HepG2 (cell line): Measurements from ENCODE around the gene GDF2.

Experiments
- ATM ChIP-seq: fragments of 450-650 bp; IDR thresholded peaks from 2 replicates; pipeline ENCODE4 v1.7.1; 2017; ENCODE audit warnings: mild to moderate bottlenecking, borderline replicate concordance
- BCLAF1 ChIP-seq: fragments of 450-650 bp; IDR thresholded peaks from 2 replicates; pipeline ENCODE4 v1.6.1; 2017; ENCODE audit warnings: mild to moderate bottlenecking
- CEBPB ChIP-seq: IDR thresholded peaks from 2 replicates; pipeline ENCODE4 v1.6.1; 2011; ENCODE audit warnings: low read depth, low read length, improper control_type of control experiment, borderline replicate concordance
- CHD2 ChIP-seq: IDR thresholded peaks from 2 replicates; pipeline ENCODE4 v1.6.1; 2011; ENCODE audit warnings: low read depth, low read length, improper control_type of control experiment
- MTF2 ChIP-seq: sonication (generic); formaldehyde crosslinking; IDR thresholded peaks from 2 replicates; pipeline ENCODE4 v1.5.0; 2020; ENCODE audit warnings: missing genetic modification reagents, borderline replicate concordance
- MXD4 ChIP-seq: IDR thresholded peaks from 2 replicates; pipeline ENCODE4 v1.6.1; 2016; ENCODE audit warnings: mild to moderate bottlenecking, missing biosample characterization, missing genetic modification reagents
- POLR2A ChIP-seq, 2 experiments: IDR thresholded peaks; 2 replicates each; pipeline ENCODE4 v1.6.1; 2011; ENCODE audit warnings: low read depth in 2 of 2, low read length in 2 of 2, mild to moderate bottlenecking in 1 of 2, moderate library complexity in 1 of 2; ENCODE audit not compliant: insufficient read depth in 1 of 2
- SP1 ChIP-seq, 2 experiments: fragments of 450-650 bp in 1 of 2; sonication (generic) in 1 of 2; formaldehyde crosslinking in 1 of 2; IDR thresholded peaks; 2 replicates each; pipeline versions ENCODE4 v1.4.0 to v1.6.1; 2016 to 2020; ENCODE audit warnings: missing genetic modification reagents in 1 of 2
- ZHX2 ChIP-seq, 2 experiments: sonication (generic) in 1 of 2; formaldehyde crosslinking in 1 of 2; IDR thresholded peaks; 2 replicates each; pipeline versions ENCODE4 v1.6.1 to v1.9.0; 2014 to 2022; ENCODE audit warnings: antibody characterized with exemption in 1 of 2, borderline replicate concordance in 1 of 2, inconsistent platforms in 1 of 2, low read depth in 1 of 2, missing genetic modification reagents in 1 of 2
- ZNF121 ChIP-seq: sonication (generic); formaldehyde crosslinking; IDR thresholded peaks from 2 replicates; pipeline ENCODE4 v1.5.0; 2020; ENCODE audit warnings: mild to moderate bottlenecking, missing genetic modification reagents
- ZNF263 ChIP-seq: sonication (generic); formaldehyde crosslinking; IDR thresholded peaks from 2 replicates; pipeline ENCODE4 v1.4.0; 2020; ENCODE audit warnings: missing genetic modification reagents
- TF ChIP-seq, protein P1 (sequence below): sonication (generic); formaldehyde crosslinking; conservative IDR thresholded peaks from 2 replicates; pipeline ENCODE4 v1.5.0; 2020; ENCODE audit warnings: missing genetic modification reagents

DNA sequence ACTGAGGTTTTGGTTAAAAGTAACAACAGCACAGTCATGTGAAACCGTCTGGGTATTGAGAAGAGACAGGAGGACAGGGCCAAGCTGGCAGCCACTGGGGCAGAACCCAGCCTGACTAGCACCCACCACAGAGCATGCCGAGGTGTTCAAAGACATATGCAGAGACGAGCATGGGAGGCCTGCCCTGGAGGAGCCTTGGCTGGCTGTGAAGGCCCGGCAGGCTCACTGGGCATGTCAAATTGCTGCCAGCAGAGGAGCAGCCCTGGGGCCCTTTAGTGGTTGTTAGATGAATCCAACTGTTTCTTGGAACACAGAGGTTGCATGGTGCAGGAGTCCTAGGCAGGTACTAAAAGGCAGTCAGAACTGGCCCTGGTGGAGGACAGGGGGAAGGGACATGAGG lies 5.0 kb upstream of the GDF2 start:
- TF ChIP-seq SP1 (IDR thresholded peaks at IDR 0.05) (no peak), SP1 (CRISPR knock-in tag; IDR thresholded peaks at IDR 0.05) (no peak), ZNF263 (no peak), MTF2 (CRISPR knock-in tag) (no peak), MXD4 (CRISPR knock-in tag) (no peak), CEBPB (no peak), ATM (no peak), ZNF121 (CRISPR knock-in tag) (no peak), CHD2 (no peak), ZHX2 (IDR thresholded peaks at IDR 0.05; ENCODE audit: low read depth) (no peak), ZHX2 (CRISPR knock-in tag; IDR thresholded peaks at IDR 0.05; ENCODE audit: borderline replicate concordance) (no peak), POLR2A (IDR thresholded peaks at IDR 0.05; ENCODE audit: insufficient read depth in 1 of 2, low read depth in 2 of 2, low read length in 2 of 2) (no peak), BCLAF1 (no peak)
- TF ChIP-seq, protein P1, sequence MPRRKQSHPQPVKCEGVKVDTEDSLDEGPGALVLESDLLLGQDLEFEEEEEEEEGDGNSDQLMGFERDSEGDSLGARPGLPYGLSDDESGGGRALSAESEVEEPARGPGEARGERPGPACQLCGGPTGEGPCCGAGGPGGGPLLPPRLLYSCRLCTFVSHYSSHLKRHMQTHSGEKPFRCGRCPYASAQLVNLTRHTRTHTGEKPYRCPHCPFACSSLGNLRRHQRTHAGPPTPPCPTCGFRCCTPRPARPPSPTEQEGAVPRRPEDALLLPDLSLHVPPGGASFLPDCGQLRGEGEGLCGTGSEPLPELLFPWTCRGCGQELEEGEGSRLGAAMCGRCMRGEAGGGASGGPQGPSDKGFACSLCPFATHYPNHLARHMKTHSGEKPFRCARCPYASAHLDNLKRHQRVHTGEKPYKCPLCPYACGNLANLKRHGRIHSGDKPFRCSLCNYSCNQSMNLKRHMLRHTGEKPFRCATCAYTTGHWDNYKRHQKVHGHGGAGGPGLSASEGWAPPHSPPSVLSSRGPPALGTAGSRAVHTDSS (CRISPR knock-in tag), result no peak
